HepG2 (cell line): Measurements from ENCODE around the gene TRAPPC3. TPM values are rescaled to one million over a fixed set of nuclear protein-coding genes. Genes with fewer than 3 reads are reported as not detected.

ENCODE experiments used
- ATAC-seq: fragments of 200-7000 bp; cut with Tn5 transposase; 3 replicates; pipeline ENCODE4 v1.9.1; 2020; ENCODE audit warnings: mild to moderate bottlenecking, moderate library complexity
- BruUV-seq: library from RNA; stranded (reverse); fragments of 400-500 nt; replicated peaks from 2 replicates; lab custom pipeline; 2021; lab: Mats Ljungman, UMichigan
- CTCF ChIA-PET: fragments of 300-600 bp; formaldehyde crosslinking; extraction: SDS; loops from one replicate; lab custom pipeline; 2021; ENCODE audit warnings: low total read pairs, inconsistent platforms, low intra/inter-chr PET ratio; lab: Yijun Ruan, JAX
- POLR2A ChIA-PET: fragments of 350-600 bp; sonication (Branson Sonifier 250); formaldehyde crosslinking; loops from one replicate; lab custom pipeline; 2020; ENCODE audit warnings: antibody characterized with exemption, inconsistent platforms; lab: Yijun Ruan, JAX
- DNase-seq: peaks from one replicate; pipeline ENCODE4 v3.0.0-alpha.2; 2015; ENCODE audit warnings: low spot score
- FAIRE-seq: peaks from 3 replicates; lab custom pipeline; 2011; peaks lifted over from hg19 to GRCh38; lab: Jason Lieb, UNC
- H2AFZ ChIP-seq: one replicate; pipeline ENCODE4 v1.6.1; 2011; ENCODE audit warnings: low read length, inconsistent platforms
- H3K27ac ChIP-seq: fragments of 300-600 bp; 3 replicates; pipeline ENCODE4 v1.8.0; 2011; ENCODE audit warnings: mixed run types, mild to moderate bottlenecking, mixed read lengths, low read length, inconsistent platforms; ENCODE audit not compliant: insufficient read depth; ENCODE audit errors: extremely low read length
- H3K27me3 ChIP-seq, 2 experiments: fragments of 200-600 bp in 1 of 2; 2 replicates in 1 of 2; 3 replicates in 1 of 2; pipeline versions ENCODE4 v1.6.0 to v1.8.0; 2011; ENCODE audit warnings: low read length in 2 of 2, mild to moderate bottlenecking in 2 of 2, moderate library complexity in 2 of 2, inconsistent platforms in 1 of 2; ENCODE audit not compliant: insufficient read depth in 2 of 2, control insufficient read depth in 1 of 2
- H3K36me3 ChIP-seq, 2 experiments: fragments of 200-600 bp in 1 of 2; replicated peaks in 1 of 2; 2 replicates in 1 of 2; 3 replicates in 1 of 2; pipeline versions ENCODE4 v1.5.1 to v1.8.0; 2011; ENCODE audit warnings: low read length in 2 of 2, inconsistent platforms in 1 of 2; ENCODE audit not compliant: insufficient read depth in 2 of 2, control insufficient read depth in 1 of 2
- H3K4me1 ChIP-seq: 2 replicates; pipeline ENCODE4 v1.5.1; 2012; ENCODE audit warnings: low read length, inconsistent platforms; ENCODE audit not compliant: insufficient read depth
- H3K4me2 ChIP-seq: 2 replicates; pipeline ENCODE4 v1.6.0; 2011; ENCODE audit warnings: low read depth, low read length, inconsistent platforms
- H3K4me3 ChIP-seq, 3 experiments: fragments of 200-600 bp in 1 of 3; sonication (generic), shearing (Covaris generic) in 1 of 3; replicated peaks in 1 of 3; 2 replicates each; pipeline ENCODE4 v1.5.1; 2011 to 2016; ENCODE audit warnings: low read length in 3 of 3, inconsistent platforms in 2 of 3, low read depth in 2 of 3, mild to moderate bottlenecking in 2 of 3, control low read depth in 1 of 3, mixed read lengths in 1 of 3; ENCODE audit not compliant: insufficient read depth in 1 of 3
- H3K79me2 ChIP-seq: one replicate; pipeline ENCODE4 v1.6.1; 2011; ENCODE audit warnings: low read length, inconsistent platforms; ENCODE audit not compliant: insufficient read depth
- H3K9ac ChIP-seq: 2 replicates; pipeline ENCODE4 v1.6.0; 2011; ENCODE audit warnings: mild to moderate bottlenecking, low read depth, low read length, inconsistent platforms; ENCODE audit not compliant: insufficient read depth
- H3K9me3 ChIP-seq: 2 replicates; pipeline ENCODE4 v1.5.1; 2012; ENCODE audit warnings: mild to moderate bottlenecking, low read length
- H4K20me1 ChIP-seq: 2 replicates; pipeline ENCODE4 v1.6.0; 2011; ENCODE audit warnings: inconsistent platforms, mild to moderate bottlenecking, low read length, moderate library complexity; ENCODE audit not compliant: insufficient read depth
- BRCA1 ChIP-seq: sonication (generic); formaldehyde crosslinking; IDR thresholded peaks from 2 replicates; pipeline ENCODE4 v1.4.0; 2020; ENCODE audit warnings: missing genetic modification reagents
- CHCHD3 ChIP-seq: sonication (generic); formaldehyde crosslinking; IDR thresholded peaks from 2 replicates; pipeline ENCODE4 v1.8.0; 2022; ENCODE audit warnings: mild to moderate bottlenecking, missing genetic modification reagents, moderate library complexity
- KDM6A ChIP-seq: IDR thresholded peaks from 2 replicates; pipeline ENCODE4 v1.6.1; 2016; ENCODE audit warnings: low read depth
- MAZ ChIP-seq, 2 experiments: sonication (generic) in 1 of 2; formaldehyde crosslinking in 1 of 2; IDR thresholded peaks; 2 replicates each; pipeline versions ENCODE4 v1.5.0 to v1.6.1; 2012 to 2020; ENCODE audit warnings: low read depth in 2 of 2, mild to moderate bottlenecking in 2 of 2, borderline replicate concordance in 1 of 2, improper control_type of control experiment in 1 of 2, low read length in 1 of 2, missing genetic modification reagents in 1 of 2, moderate library complexity in 1 of 2
- NR2F2 ChIP-seq: IDR thresholded peaks from 2 replicates; pipeline ENCODE4 v1.6.1; 2012; ENCODE audit warnings: low read depth, inconsistent platforms, borderline replicate concordance
- POGZ ChIP-seq: sonication (generic); formaldehyde crosslinking; IDR thresholded peaks from 2 replicates; pipeline ENCODE4 v1.4.0; 2020; ENCODE audit warnings: mild to moderate bottlenecking, missing genetic modification reagents
- RAD51 ChIP-seq: fragments of 450-650 bp; IDR thresholded peaks from 2 replicates; pipeline ENCODE4 v1.6.1; 2016; ENCODE audit warnings: borderline replicate concordance
- ZFP37 ChIP-seq: sonication (generic); formaldehyde crosslinking; IDR thresholded peaks from 2 replicates; pipeline ENCODE4 v1.4.0; 2020; ENCODE audit warnings: missing genetic modification reagents, borderline replicate concordance
- ZKSCAN8 ChIP-seq: IDR thresholded peaks from 2 replicates; pipeline ENCODE4 v1.6.1; 2016; ENCODE audit warnings: borderline replicate concordance, missing genetic modification reagents, missing compliant biosample characterization
- ZNF382 ChIP-seq: sonication (generic); formaldehyde crosslinking; IDR thresholded peaks from 2 replicates; pipeline ENCODE4 v1.5.0; 2020; ENCODE audit warnings: missing genetic modification reagents, mild to moderate bottlenecking, borderline replicate concordance
- ZNF451 ChIP-seq: sonication (generic); formaldehyde crosslinking; IDR thresholded peaks from 2 replicates; pipeline ENCODE4 v1.5.0; 2020; ENCODE audit warnings: mild to moderate bottlenecking, missing genetic modification reagents
- ZNF577 ChIP-seq: sonication (generic); formaldehyde crosslinking; IDR thresholded peaks from 2 replicates; pipeline ENCODE4 v1.4.0; 2020; ENCODE audit warnings: mild to moderate bottlenecking, low read depth, missing genetic modification reagents, borderline replicate concordance
- WGBS: methylation state at CpG from one replicate; pipeline ENCODE4 v1.1.6; 2017; ENCODE audit warnings: low lambda C conversion rate; 5-methylcytosine and 5-hydroxymethylcytosine counted together
- in situ Hi-C: cut with HindIII; loops from 2 replicates; pipeline ENCODE4 v1.10.0; 2017; ENCODE audit warnings: low pct_unique_long_range_greater_than_20kb; ENCODE audit not compliant: extremely low pct_ligation_motif_present
- intact Hi-C: fragments of 100-400 bp; cut with micrococcal nuclease; formaldehyde crosslinking; loops from one replicate; pipeline ENCODE4 v1.10.0; 2022; ENCODE audit not compliant: unreplicated experiment
- polyA plus RNA-seq, 8 experiments: library from polyadenylated mRNA; depleted of rRNA in 3 of 8; stranded (reverse) in 7 of 8; unstranded in 1 of 8; fragments of >200 nt; fragmentation: Illumina TruSeq in 4 of 8; extraction: Trizol in 4 of 8; gene quantifications; 2 replicates each; pipeline versions ENCODE4 v1.2.1 to v1.2.3, GENCODE V29; 2011 to 2016; ENCODE audit warnings: low read depth in 4 of 8, missing spikeins in 1 of 8, mixed read lengths in 1 of 8; ENCODE audit not compliant: insufficient read depth in 1 of 8
- total RNA-seq, 5 experiments: library from RNA; depleted of rRNA; stranded (reverse); fragments of >200 nt; fragmentation: Illumina TruSeq; extraction: Trizol; gene quantifications; 2 replicates each; pipeline ENCODE4 v1.2.3, GENCODE V29; 2016; ENCODE audit warnings: low read depth in 1 of 5
- TF ChIP-seq, protein P1 (sequence below), 2 experiments: sonication (generic) in 1 of 2; formaldehyde crosslinking in 1 of 2; IDR thresholded peaks; 2 replicates each; pipeline versions ENCODE4 v1.5.1 to v1.6.1; 2011 to 2020; ENCODE audit warnings: borderline replicate concordance in 1 of 2, low read depth in 1 of 2, low read length in 1 of 2, mild to moderate bottlenecking in 1 of 2, missing genetic modification reagents in 1 of 2, moderate library complexity in 1 of 2
- TF ChIP-seq, protein P2 (sequence below): sonication (generic); formaldehyde crosslinking; IDR thresholded peaks from 2 replicates; pipeline ENCODE4 v1.4.0; 2020; ENCODE audit warnings: mild to moderate bottlenecking, missing genetic modification reagents
- TF ChIP-seq, protein P3 (sequence below): sonication (generic); formaldehyde crosslinking; IDR thresholded peaks from 2 replicates; pipeline ENCODE4 v1.4.0; 2020; ENCODE audit warnings: missing genetic modification reagents, borderline replicate concordance

TRAPPC3 gene
- total and polyA plus RNA-seq, 2 of the 13 experiments (the other 11 are each of a cell fraction or from before 2014, with no cell fraction given), result 53.7 to 62.4 TPM

DNA sequence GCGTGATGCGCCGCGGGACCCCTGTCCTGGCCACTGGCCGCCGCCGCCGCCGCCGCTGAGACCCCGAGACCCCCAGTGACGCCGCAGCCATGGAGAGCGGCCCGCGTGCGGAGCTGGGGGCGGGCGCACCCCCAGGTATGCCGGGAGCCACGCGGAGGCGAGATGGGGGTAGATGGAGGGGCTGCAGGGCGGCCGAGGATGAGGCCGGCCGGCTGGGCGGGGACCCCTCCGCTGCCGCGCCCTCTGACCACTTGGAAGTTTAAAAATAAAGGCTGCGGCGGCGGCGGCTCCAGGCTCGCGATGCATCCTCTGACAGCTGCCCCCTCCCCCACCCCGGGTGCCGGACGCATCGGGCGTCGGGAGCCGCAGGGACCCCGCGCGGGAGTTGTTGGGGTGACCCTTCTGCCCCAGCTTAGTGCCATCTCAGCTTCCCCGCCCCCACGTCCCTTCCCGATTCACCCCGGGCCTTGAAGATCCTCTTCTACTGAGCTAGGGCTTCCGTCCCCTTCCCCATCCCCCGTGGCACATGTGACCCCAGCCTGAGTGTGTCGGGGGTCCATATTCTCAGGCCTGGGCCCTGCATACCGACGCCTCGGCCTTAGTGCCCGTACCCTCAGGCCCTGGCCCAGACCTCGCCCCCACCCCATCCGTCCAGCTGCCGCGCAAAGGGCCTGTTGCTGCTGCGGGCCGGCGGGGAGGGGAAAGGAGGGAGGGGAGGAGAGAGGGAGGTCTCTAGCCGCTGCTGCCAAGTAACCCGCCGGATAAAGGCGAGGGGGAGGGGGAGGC, 7.2 kb upstream of the TRAPPC3 start (continued):
- TF ChIP-seq ZNF451 (CRISPR knock-in tag) (peak; percentile 14; the same call in 1 of the 2 replicates), ZNF577 (CRISPR knock-in tag) (no peak)

DNA sequence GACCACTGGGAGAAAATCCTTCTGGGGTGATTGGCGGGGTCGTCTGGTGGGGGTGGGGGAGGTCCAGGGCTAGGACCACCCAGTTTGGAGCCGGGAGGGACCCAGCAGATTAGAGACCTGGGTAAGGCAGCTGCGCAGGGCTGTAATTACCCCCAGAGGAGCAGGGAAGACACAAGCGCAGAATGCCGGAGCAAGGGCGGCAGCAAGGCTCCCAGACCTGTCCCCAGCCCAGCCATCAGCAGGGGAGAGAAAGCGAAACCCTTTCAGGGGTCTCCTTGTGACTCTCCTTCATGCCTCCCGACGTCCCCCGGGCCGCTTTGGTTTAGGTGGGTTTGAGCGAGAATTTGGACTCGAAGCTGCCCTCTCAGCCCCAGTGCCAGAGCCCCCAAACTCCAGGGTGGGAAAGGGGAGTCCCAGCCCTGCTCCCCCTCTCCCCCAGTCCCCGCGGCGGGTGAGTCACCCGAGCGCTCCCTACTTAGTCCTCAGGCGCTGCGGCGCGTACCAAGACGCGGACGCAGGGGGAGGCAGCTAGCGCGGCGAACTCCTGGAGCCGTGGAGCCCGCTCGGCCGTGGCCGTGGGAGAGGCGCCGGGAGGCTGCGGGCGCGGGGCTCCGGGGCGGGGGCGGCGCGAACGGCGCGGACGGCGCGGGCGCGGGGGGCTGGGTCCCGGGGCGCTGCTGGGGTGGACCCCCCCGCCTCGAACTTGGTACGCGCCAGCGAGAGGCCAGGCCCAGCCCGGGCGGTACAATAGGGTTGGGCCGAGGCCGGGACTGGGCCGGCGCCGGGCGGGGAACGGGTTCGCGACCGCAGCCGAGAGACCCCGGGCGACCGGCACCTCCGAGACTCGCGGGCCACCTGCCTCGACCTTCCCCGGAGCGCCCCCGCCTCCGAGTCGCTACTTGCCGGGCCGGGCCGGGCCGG, 6.4 kb upstream of the TRAPPC3 start, which contains the start of gene MAP7D1:
TSS of gene MAP7D1 (plus strand) at position 753 of the 921 bp plus-strand sequence. CDS start 258 bp downstream, outside the sequence.
- H3K9ac ChIP-seq, result peak within 1 kb of the TSS; percentile 80
- H3K4me2 ChIP-seq, result peak within 1 kb of the TSS; percentile 73
- H2AFZ ChIP-seq, result no peak within 1 kb of the TSS
- in situ Hi-C loops, result no loop called here
- H3K4me3 ChIP-seq, result peak within 1 kb of the TSS; percentile 74 to 89 (median 85)
- peaks cover 5% of the 10 kb centered on the region for H3K79me2 ChIP-seq
- ChIA-PET POLR2A (interaction anchor here (0.5 to 2.5 kb wide), 7 partner anchors 7 to 162 kb away, joined by 3 to 9 read pairs (median 4); partner anchors contain the start of gene THRAP3), CTCF (no interaction called here)
- intact Hi-C loops, result loop anchor here (1.0 to 10.0 kb wide), 2 partner anchors 33 to 69 kb away; partner anchors contain the start of gene THRAP3
- no peaks in the 10 kb centered on the region; a peak in 1 of 5 replicates for H3K36me3 ChIP-seq
- H3K27me3 ChIP-seq, result no peaks in the 10 kb centered on the region
- no peaks in the 10 kb centered on the region for H3K9me3 ChIP-seq
- 0% methylated on average over 2 of the region's 88 CpGs for WGBS
- DNase-seq (peak; percentile 57), ATAC-seq (peak; percentile 66), FAIRE-seq (no peak)
- H3K4me1 ChIP-seq, result peaks cover 61% of the 10 kb centered on the region
- H3K27ac ChIP-seq, result peak within 1 kb of the TSS; percentile 67
- no peaks in the 10 kb centered on the region for H4K20me1 ChIP-seq
- BruUV-seq, result TSS peak; percentile 94
- TF ChIP-seq KDM6A, result no peak
- TF ChIP-seq, protein P1, sequence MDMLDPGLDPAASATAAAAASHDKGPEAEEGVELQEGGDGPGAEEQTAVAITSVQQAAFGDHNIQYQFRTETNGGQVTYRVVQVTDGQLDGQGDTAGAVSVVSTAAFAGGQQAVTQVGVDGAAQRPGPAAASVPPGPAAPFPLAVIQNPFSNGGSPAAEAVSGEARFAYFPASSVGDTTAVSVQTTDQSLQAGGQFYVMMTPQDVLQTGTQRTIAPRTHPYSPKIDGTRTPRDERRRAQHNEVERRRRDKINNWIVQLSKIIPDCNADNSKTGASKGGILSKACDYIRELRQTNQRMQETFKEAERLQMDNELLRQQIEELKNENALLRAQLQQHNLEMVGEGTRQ (IDR thresholded peaks at IDR 0.05; ENCODE audit: low read depth, low read length), result no peak
- TF ChIP-seq, protein P1 (CRISPR knock-in tag; IDR thresholded peaks at IDR 0.05; ENCODE audit: borderline replicate concordance), result no peak
- TF ChIP-seq BRCA1, result no peak
- TF ChIP-seq, protein P2, sequence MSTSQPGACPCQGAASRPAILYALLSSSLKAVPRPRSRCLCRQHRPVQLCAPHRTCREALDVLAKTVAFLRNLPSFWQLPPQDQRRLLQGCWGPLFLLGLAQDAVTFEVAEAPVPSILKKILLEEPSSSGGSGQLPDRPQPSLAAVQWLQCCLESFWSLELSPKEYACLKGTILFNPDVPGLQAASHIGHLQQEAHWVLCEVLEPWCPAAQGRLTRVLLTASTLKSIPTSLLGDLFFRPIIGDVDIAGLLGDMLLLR, result no peak
- TF ChIP-seq NR2F2, result no peak
- TF ChIP-seq ZNF382 (CRISPR knock-in tag), result no peak
- no peak for TF ChIP-seq CHCHD3
- 0 out of 2 replicates have a peak, but pooled peaks have one; percentile 21 for TF ChIP-seq POGZ (CRISPR knock-in tag)
- TF ChIP-seq MAZ (IDR thresholded peaks at IDR 0.05; ENCODE audit: borderline replicate concordance, low read depth, low read length), result 0 out of 2 replicates have a peak, but pooled peaks have one; percentile 10
- peak; percentile 52 for TF ChIP-seq MAZ (CRISPR knock-in tag; IDR thresholded peaks at IDR 0.05; ENCODE audit: low read depth)
- no peak for TF ChIP-seq ZFP37 (CRISPR knock-in tag)
- TF ChIP-seq, protein P3, sequence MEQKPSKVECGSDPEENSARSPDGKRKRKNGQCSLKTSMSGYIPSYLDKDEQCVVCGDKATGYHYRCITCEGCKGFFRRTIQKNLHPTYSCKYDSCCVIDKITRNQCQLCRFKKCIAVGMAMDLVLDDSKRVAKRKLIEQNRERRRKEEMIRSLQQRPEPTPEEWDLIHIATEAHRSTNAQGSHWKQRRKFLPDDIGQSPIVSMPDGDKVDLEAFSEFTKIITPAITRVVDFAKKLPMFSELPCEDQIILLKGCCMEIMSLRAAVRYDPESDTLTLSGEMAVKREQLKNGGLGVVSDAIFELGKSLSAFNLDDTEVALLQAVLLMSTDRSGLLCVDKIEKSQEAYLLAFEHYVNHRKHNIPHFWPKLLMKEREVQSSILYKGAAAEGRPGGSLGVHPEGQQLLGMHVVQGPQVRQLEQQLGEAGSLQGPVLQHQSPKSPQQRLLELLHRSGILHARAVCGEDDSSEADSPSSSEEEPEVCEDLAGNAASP, result no peak
- no peak for TF ChIP-seq RAD51
- no peak for TF ChIP-seq ZKSCAN8 (CRISPR knock-in tag)
